ENCODE measurements around the gene INSM1.
A peak's percentile ranks its signal among the peaks of the same experiment; 100 is the strongest.

INSM1 gene

GRCh38 chr20:20411836-20412235 lies 43.9 kb downstream of the INSM1 start:
- no peak overlapping the region for H3K4me3 ChIP-seq (ENCODE audit: low read depth, low read length)
- in situ Hi-C loops (cut with HindIII; ENCODE audit: low sequenced_read_pairs), result no loop called here
- no peak for DNase-seq (ENCODE audit: low read depth, low spot score)
- no peak for TF ChIP-seq CTCF (IDR thresholded peaks at IDR 0.05; ENCODE audit: low read depth, low read length)

- peak; percentile 67 for DNase-seq (ENCODE audit: low read depth, low spot score)
- in situ Hi-C loops (cut with HindIII; ENCODE audit: low sequenced_read_pairs), result no loop called here
- no peak for TF ChIP-seq CTCF (IDR thresholded peaks at IDR 0.05; ENCODE audit: low read depth, low read length)
- no peak overlapping the region for H3K4me3 ChIP-seq (ENCODE audit: low read depth, low read length)
Measured at GRCh38 chr20:20412750-20413149, 44.8 kb downstream of the INSM1 start.

GRCh38 chr20:20413810-20414281 lies 45.9 kb downstream of the INSM1 start:
- in situ Hi-C loops (cut with HindIII; ENCODE audit: low sequenced_read_pairs), result no loop called here
- no peak for DNase-seq (ENCODE audit: low read depth, low spot score)
- no peak overlapping the region for H3K4me3 ChIP-seq (ENCODE audit: low read depth, low read length)
- TF ChIP-seq CTCF (IDR thresholded peaks at IDR 0.05; ENCODE audit: low read depth, low read length), result no peak

GRCh38 chr20:20414640-20415220 lies 46.8 kb downstream of the INSM1 start:
- TF ChIP-seq CTCF (IDR thresholded peaks at IDR 0.05; ENCODE audit: low read depth, low read length), result no peak
- no peak overlapping the region for H3K4me3 ChIP-seq (ENCODE audit: low read depth, low read length)
- DNase-seq (ENCODE audit: low read depth, low spot score), result no peak
- in situ Hi-C loops (cut with HindIII; ENCODE audit: low sequenced_read_pairs), result no loop called here

GRCh38 chr20:20415321-20415720 lies 47.4 kb downstream of the INSM1 start:
- no peak for TF ChIP-seq CTCF (IDR thresholded peaks at IDR 0.05; ENCODE audit: low read depth, low read length)
- in situ Hi-C loops (cut with HindIII; ENCODE audit: low sequenced_read_pairs), result no loop called here
- no peak for DNase-seq (ENCODE audit: low read depth, low spot score)
- no peak overlapping the region for H3K4me3 ChIP-seq (ENCODE audit: low read depth, low read length)

GRCh38 chr20:20417876-20418676 lies 50.2 kb downstream of the INSM1 start:
- no peak for DNase-seq (ENCODE audit: low read depth, low spot score)
- in situ Hi-C loops (cut with HindIII; ENCODE audit: low sequenced_read_pairs), result no loop called here
- no peak overlapping the region for H3K4me3 ChIP-seq (ENCODE audit: low read depth, low read length)
- no peak for TF ChIP-seq CTCF (IDR thresholded peaks at IDR 0.05; ENCODE audit: low read depth, low read length)

Measured in astrocyte of the spinal cord (primary cell).